Epithelial cell of proximal tubule (primary cell): Measurements from ENCODE around the gene CHPF2. TPM values are rescaled to one million over a fixed set of nuclear protein-coding genes. Genes with fewer than 3 reads are reported as not detected.

ENCODE experiments used
- DNase-seq: peaks from one replicate; pipeline ENCODE4 v3.0.0-alpha.2; 2011; ENCODE audit warnings: low read depth
- H3K4me3 ChIP-seq: 2 replicates; pipeline ENCODE4 v1.5.1; 2011; ENCODE audit warnings: low read depth, mild to moderate bottlenecking, low read length
- total RNA-seq: library from RNA; depleted of rRNA; stranded (reverse); fragments of >200 nt; gene quantifications from 2 replicates; pipeline ENCODE4 v1.2.3, GENCODE V29; 2015
- TF ChIP-seq, protein P1 (sequence below): conservative IDR thresholded peaks from 2 replicates; pipeline ENCODE4 v1.5.1; 2012; ENCODE audit warnings: low read depth, mild to moderate bottlenecking, low read length

Gene CHPF2
- total RNA-seq, 1 donor from 2014 or later, result 40.1 TPM

DNA sequence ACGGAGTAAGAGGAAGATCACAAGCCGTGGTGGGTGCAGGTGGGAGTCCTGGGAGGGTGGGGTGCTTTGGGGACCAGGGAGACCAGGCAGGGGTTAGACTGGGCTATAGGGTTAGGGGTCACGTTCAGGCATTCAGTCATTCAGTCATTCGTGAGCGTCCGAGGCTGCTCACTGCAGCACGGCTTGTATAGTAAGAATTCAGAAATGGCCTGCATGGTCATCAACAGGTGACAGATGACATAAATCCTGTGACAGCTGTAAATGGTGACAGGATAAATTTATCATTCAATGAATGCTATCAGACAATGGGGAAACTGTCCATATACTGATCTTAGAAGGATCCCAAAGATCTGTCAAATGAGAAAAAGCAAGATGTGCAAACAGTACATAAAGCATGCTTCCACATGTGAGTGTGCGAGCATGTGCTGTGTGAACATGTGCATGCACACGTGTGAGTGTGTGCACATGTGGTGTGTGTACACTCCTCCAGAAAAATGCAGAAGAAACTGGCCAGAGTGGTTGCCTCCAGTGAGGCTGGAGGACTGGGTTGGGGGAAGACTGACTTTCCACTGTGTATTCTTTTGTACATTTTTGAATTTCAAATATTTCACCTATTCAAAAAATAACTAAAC lies 48.2 kb downstream of the CHPF2 start:
- TF ChIP-seq, protein P1, sequence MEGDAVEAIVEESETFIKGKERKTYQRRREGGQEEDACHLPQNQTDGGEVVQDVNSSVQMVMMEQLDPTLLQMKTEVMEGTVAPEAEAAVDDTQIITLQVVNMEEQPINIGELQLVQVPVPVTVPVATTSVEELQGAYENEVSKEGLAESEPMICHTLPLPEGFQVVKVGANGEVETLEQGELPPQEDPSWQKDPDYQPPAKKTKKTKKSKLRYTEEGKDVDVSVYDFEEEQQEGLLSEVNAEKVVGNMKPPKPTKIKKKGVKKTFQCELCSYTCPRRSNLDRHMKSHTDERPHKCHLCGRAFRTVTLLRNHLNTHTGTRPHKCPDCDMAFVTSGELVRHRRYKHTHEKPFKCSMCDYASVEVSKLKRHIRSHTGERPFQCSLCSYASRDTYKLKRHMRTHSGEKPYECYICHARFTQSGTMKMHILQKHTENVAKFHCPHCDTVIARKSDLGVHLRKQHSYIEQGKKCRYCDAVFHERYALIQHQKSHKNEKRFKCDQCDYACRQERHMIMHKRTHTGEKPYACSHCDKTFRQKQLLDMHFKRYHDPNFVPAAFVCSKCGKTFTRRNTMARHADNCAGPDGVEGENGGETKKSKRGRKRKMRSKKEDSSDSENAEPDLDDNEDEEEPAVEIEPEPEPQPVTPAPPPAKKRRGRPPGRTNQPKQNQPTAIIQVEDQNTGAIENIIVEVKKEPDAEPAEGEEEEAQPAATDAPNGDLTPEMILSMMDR, result no peak
- H3K4me3 ChIP-seq, result no peak overlapping the region
- no peak for DNase-seq

DNA sequence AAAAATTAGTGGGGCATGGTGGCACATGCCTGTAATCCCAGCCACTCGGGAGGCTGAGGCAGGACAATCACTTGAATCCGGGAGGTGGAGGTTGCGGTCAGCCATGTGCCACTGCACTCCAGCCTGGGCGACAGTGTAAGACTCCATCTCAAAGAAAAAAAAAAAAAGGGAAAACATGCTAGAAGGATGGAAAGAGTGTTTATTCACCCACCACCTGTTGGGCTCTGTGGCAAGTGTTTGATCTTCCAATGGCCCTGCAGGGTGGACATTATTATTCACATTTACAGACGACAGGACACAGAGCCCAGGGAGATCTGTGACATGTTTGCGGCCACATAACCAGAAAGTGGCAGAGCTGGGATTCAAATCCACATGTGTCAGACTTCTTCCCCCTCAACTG lies 49.4 kb downstream of the CHPF2 start:
- H3K4me3 ChIP-seq, result no peak overlapping the region
- DNase-seq, result no peak
- TF ChIP-seq, protein P1, result no peak

DNA sequence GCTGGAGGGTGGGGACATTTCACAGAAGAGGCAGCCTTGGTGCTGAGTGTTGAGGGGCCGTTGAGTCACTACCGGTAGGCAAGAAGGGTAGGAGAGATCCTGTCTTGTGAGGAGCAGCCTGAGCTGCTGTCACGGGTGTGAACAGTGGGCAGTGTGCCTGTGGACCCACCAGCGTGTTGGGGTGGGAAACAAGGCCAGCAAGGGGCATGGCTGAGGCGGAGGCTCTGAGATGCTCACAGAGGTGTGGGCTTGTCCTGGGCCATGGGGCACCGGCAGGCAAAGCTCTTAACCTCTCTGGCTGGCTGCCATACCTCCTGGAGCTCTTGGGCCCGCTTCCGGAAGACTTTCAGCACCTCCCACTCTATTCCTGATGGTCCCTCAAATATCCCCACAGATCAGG lies 49.8 kb downstream of the CHPF2 start:
- TF ChIP-seq, protein P1, result no peak
- DNase-seq, result no peak
- H3K4me3 ChIP-seq, result no peak overlapping the region

DNA sequence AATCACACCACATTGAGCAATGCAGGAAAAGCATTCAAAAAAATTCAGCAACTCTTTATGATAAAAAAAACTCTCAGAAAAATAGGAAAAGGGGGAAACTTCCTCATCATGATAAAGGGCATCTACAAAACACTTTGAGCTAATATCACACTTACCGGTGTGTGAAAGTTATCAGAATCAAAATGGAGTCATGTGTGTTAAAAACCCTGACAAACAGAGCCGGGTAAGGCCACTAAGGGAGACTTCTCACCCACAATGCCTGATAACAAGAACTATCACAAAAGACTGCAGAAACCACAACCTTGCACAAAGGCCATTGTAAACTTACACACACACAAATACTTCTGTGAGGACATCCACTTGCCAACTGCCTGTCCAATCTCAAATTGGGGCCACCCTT lies 51.0 kb downstream of the CHPF2 start:
- H3K4me3 ChIP-seq, result no peak overlapping the region
- TF ChIP-seq, protein P1, result no peak
- no peak for DNase-seq

DNA sequence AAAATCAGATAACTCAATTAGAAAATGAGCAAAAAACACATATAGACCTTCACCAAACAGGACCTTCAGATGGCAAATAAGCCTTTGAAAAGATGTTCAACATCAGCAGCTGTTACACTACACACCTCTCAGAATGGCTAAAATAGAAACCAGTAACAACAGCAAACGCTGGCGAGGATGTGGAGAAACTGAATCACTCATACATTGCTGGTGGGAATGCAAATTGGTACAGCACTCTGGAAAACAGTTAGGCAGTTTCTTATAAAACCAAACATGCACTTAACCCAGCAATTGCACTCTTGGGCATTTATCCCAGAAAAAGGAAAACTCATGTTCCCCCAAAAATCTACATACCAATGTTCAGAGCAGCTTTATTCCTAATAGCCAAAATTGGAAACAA lies 53.9 kb downstream of the CHPF2 start:
- DNase-seq, result no peak
- TF ChIP-seq, protein P1, result no peak

More for the DNA sequence above, 53.9 kb downstream of the CHPF2 start:
- H3K4me3 ChIP-seq, result no peak overlapping the region

Other genes with a start within 250 kb of the CHPF2 start
- gene NOS3, start 241.5 kb upstream of the CHPF2 start, total RNA-seq, result 1.2 and 1.9 TPM in 2 replicates
- gene ATG9B, start 208.0 kb upstream of the CHPF2 start, total RNA-seq, result 0.07 and 1.1 TPM in 2 replicates
- gene ABCB8, start 204.0 kb upstream of the CHPF2 start, total RNA-seq, result 31.8 and 36.7 TPM in 2 replicates
- gene ASIC3, start 184.0 kb upstream of the CHPF2 start, total RNA-seq, result 2.5 TPM in 1 of 2 replicates, not detected in the other
- 19.3 and 21.1 TPM in 2 replicates for gene CDK5, start 174.6 kb upstream of the CHPF2 start, total RNA-seq
- gene SLC4A2, start 172.9 kb upstream of the CHPF2 start, total RNA-seq, result 115 and 164 TPM in 2 replicates
- 61.2 and 89.8 TPM in 2 replicates for gene FASTK, start 151.7 kb upstream of the CHPF2 start, total RNA-seq
- 73.7 and 94.9 TPM in 2 replicates for gene TMUB1, start 149.0 kb upstream of the CHPF2 start, total RNA-seq
- 54.1 and 60.1 TPM in 2 replicates for gene AGAP3, start 146.0 kb upstream of the CHPF2 start, total RNA-seq
- gene GBX1, start 64.8 kb upstream of the CHPF2 start, total RNA-seq, result not detected in 2 replicates
- not detected in 2 replicates for gene ASB10, start 45.2 kb upstream of the CHPF2 start, total RNA-seq
- not detected in 2 replicates for gene H2BK1, start 22.0 kb upstream of the CHPF2 start, total RNA-seq
- 37.8 and 80.5 TPM in 2 replicates for gene ABCF2, start 5.3 kb upstream of the CHPF2 start, total RNA-seq
- 6.9 and 8.1 TPM in 2 replicates for gene SMARCD3, start 16.2 kb downstream of the CHPF2 start, total RNA-seq
- 42.6 and 70.7 TPM in 2 replicates for gene NUB1, start 109.3 kb downstream of the CHPF2 start, total RNA-seq
- gene WDR86, start 177.6 kb downstream of the CHPF2 start, total RNA-seq, result 0.07 and 3.1 TPM in 2 replicates
- gene CRYGN, start 207.7 kb downstream of the CHPF2 start, total RNA-seq, result not detected in 2 replicates